SKM-1 treated with dmso at 0.1 percent for 144 hours (cell line): ENCODE results near the gene SH3TC1.

Experiments used
- DNase-seq: peaks from one replicate; lab custom pipeline; 2025; ENCODE audit not compliant: unreplicated experiment; lab: John Stamatoyannopoulos, UW

Gene SH3TC1

GRCh38 chr4:8198206-8198905 lies 734 bp upstream of the SH3TC1 start:
- DNase-seq: no peak

- no peak for DNase-seq
These were observed 658 bp downstream of the SH3TC1 start for GRCh38 chr4:8199594-8200301.

- peak; percentile 56 for DNase-seq
These were observed 1.3 kb downstream of the SH3TC1 start for GRCh38 chr4:8200302-8200975.

GRCh38 chr4:8201321-8201781 lies 2.3 kb downstream of the SH3TC1 start:
- DNase-seq: peak; percentile 58

- no peak for DNase-seq
These were observed 3.3 kb downstream of the SH3TC1 start for GRCh38 chr4:8202108-8203051.

GRCh38 chr4:8203052-8203401 lies 3.9 kb downstream of the SH3TC1 start:
- no peak for DNase-seq

- DNase-seq: no peak
These were observed 4.7 kb downstream of the SH3TC1 start for GRCh38 chr4:8203817-8204216.

- no peak for DNase-seq
These were observed 5.6 kb downstream of the SH3TC1 start for GRCh38 chr4:8204576-8205227.

- peak; percentile 19 for DNase-seq
These were observed 6.2 kb downstream of the SH3TC1 start for GRCh38 chr4:8205241-8205707.

GRCh38 chr4:8205749-8206611 lies 6.9 kb downstream of the SH3TC1 start:
- peak; percentile 61 for DNase-seq

- peak; percentile 84 for DNase-seq
These were observed 8.2 kb downstream of the SH3TC1 start for GRCh38 chr4:8207314-8207713.

- DNase-seq: no peak
These were observed 9.5 kb downstream of the SH3TC1 start for GRCh38 chr4:8208565-8208964.

- DNase-seq: no peak
These were observed 10.2 kb downstream of the SH3TC1 start for GRCh38 chr4:8209181-8209874.

- DNase-seq: no peak
These were observed 10.9 kb downstream of the SH3TC1 start for GRCh38 chr4:8210010-8210409.

GRCh38 chr4:8210616-8211015 lies 11.5 kb downstream of the SH3TC1 start:
- DNase-seq: no peak

GRCh38 chr4:8211251-8211650 lies 12.2 kb downstream of the SH3TC1 start:
- no peak for DNase-seq

- DNase-seq: no peak
These were observed 12.9 kb downstream of the SH3TC1 start for GRCh38 chr4:8211737-8212581.

- DNase-seq: no peak
These were observed 13.5 kb downstream of the SH3TC1 start for GRCh38 chr4:8212622-8213021.
